SW 1271 (cell line): ENCODE results near the gene TRIP13.
"Not testable (repeated sequence)": the region's sequence is repeated elsewhere in the genome, so short reads cannot be mapped to it uniquely, and the experiment has no call there.

Experiments used
- DNase-seq, 2 experiments: peaks; one replicate each; lab custom pipeline; 2025; lab: John Stamatoyannopoulos, UW

The TRIP13 gene

GRCh38 chr5:891837-892393, 769 bp upstream of the TRIP13 start:
- no peak for DNase-seq

DNA sequence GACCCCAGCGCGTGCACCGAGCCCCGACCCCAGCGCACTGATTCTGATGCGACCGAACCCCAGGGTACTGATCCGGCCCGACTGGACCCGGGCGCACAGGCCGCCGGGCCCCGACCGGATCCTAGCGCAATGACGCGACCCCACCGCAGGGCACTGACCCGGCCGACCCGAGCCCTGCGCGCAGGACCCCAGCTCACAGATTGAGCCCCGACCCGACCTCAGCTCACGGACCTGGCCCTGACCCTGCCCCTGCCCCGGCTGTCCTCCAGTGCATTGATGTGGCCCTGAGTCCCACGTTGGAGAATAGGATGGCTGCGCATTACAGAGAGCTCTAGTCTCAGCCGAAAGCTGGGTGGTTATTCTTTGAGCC, 438 bp downstream of the TRIP13 start:
- no peak for DNase-seq

- DNase-seq, result no peak
Observed at GRCh38 chr5:893711-894110, 1.0 kb downstream of the TRIP13 start.

- no peak for DNase-seq
Observed at GRCh38 chr5:900781-901180, 8.1 kb downstream of the TRIP13 start.

- no peak for DNase-seq
Observed at GRCh38 chr5:902129-902916, 9.6 kb downstream of the TRIP13 start.

DNA sequence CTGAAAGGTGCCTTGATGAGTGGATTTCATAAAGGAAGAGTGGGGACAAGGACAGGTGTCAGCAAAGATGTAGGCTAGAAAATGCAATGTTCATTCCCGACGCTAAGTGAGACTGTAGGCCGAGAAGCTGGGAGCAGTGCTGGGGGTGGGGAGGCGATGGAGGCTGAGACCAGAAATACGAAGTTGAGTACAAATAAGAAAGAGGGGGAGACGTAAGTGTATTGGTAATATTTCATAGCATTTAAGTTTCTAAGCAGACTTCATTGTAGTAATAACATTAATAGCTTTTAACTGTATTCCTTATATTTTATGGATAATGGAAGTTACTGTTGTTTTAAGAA, 11.0 kb downstream of the TRIP13 start:
- DNase-seq, result no peak

DNA sequence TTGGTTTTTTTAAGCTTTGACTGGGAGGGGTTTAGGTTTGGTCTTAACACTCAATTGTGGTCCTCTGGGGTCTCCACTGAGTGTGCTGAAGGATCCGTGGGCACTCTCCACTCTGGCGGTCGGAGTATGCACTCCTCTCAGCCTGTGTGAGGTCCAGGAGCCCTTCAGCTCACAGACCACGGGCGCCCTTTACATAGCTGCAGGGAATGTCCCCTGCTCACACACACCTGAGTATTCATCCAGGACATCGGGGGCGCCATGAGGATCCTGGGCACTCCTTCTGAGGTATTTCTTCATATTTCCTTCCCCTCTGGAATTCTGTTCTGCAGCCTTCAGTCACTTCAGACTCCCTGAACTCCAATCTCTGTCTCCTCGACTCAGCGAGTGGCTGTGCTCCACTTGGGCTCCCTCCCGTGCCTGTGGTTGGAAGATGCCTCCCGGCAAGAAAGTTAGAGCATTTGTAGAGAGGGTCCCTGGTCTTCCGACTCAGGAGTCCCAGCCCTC, 12.5 kb downstream of the TRIP13 start:
- DNase-seq, result no peak

DNA sequence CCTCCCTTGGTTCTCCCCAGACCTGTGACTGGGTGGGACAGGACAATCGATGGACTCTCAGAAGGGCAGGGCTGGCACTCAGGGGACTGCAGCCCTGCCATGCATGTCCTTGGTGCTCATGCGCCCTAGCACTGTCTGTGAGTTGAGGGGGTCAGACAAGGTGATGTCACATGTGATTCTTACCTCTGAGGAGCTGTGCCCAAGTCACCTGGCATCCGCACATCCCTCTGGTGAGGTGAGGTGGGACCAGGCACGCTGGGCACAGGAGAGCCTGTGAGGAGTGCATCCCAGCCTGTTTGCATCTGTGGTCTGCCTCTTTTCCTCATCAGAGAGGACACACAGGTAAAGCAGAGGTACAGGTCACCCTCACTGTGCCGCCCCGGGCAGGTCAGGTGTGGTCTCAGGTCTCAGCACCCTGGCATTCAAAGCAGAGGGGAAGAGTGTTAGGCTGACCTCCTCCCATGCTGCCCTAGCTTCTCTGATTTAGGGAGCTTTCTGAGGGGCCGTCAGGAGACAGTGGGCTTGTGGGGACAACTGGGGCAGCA, 14.8 kb downstream of the TRIP13 start:
- DNase-seq, result no peak

DNA sequence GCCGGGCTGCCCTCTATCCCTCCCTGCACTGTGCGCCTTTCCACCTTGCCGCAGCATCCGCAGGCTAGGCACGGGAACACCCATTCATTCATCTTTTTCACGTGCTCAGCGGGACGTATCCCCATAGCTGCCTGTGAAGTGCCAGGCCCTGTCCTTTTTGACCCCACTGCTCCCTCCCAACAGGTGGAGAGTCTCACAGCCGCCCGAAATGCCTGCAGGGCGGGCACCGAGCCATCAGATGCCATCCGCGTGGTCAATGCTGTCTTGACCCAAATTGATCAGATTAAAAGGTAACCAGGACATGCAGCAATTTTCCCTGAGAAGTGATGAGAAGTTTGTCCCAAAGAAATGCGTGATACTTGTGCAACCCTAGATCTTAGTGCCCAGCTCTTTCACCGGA, 15.5 kb downstream of the TRIP13 start:
- DNase-seq, result no peak

DNA sequence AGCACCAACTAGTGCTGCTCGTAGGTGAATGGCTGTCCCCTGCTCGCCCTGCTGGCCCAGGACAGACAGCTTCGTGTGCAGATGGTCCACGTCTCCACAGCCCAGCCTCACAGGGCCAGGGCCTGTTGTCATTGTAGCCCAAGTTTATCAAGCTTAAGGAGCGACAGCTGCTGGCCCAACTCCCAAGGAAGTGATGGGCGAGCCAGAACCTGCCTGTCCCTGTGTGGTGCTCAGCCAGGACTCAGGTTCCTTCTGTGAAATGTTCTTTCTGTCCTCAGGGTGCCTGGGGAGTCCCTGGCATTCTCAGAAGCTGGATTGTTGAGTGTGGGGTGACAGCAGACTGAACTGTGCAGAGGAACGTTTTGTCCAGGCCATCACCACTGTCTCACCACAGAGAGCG, 16.4 kb downstream of the TRIP13 start:
- DNase-seq, result no peak

GRCh38 chr5:909994-910768, 17.5 kb downstream of the TRIP13 start:
- DNase-seq, result no peak

DNA sequence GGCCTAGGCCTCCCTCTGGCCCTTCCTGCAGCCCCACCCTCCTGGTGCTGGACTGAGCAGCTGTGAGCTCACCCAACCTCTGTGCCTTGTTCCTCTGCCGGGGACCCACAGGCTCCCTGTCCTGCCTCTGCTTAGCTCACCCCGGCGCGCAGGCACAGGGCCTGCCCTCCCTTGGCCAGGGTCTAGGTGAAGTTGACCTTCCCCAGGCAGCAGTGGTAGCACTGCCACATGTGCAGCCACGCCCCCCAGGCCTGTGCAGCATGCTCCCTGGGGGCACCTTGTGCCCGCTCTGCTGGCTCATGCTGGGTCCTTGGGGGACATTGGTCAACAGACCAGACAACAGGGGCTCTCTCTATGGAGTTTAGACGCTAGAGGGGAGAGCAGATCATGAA, 18.1 kb downstream of the TRIP13 start:
- DNase-seq, result no peak

GRCh38 chr5:911601-912000, 18.9 kb downstream of the TRIP13 start:
- DNase-seq, result no peak

DNA sequence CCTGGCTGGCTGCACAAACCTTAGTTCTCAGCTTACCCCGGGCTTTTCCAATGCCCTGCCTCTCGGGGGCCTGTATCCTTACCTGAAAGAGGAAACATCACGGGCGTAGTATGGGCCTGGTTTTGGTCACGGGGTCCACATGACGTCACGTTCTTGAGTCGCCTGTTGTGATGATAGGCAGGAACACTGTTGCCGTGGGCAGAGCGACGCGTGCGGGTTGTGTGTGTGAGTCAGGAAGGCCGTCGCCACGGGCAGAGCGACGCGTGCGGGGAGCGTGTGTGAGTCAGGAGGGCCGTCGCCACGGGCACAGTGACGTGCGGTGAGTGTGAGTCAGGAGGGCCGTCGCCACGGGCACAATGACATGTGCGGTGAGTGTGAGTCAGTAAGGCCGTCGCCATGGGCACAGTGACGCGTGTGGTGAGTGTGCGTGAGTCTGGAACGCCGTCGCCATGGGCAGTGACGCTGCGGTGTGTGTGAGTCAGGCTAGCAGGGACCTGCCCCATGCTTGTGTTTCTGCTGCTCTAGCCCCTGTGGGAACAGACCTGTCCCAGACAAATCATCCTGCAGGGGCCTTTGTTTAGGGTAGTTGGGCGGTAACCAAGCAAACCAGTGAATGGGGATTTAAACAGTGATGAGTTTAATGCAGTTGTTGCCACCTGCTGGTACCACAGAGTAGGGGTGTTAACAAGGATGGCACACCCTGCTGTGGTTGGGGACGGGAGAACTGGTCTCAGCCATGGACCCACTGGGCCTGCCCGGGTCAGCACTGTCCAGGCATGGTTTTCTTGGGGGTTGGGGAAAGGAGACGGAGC, 19.8 kb downstream of the TRIP13 start:
- peak; percentile 43 to 70 for DNase-seq

GRCh38 chr5:914174-914573, 21.5 kb downstream of the TRIP13 start:
- no peak for DNase-seq

DNA sequence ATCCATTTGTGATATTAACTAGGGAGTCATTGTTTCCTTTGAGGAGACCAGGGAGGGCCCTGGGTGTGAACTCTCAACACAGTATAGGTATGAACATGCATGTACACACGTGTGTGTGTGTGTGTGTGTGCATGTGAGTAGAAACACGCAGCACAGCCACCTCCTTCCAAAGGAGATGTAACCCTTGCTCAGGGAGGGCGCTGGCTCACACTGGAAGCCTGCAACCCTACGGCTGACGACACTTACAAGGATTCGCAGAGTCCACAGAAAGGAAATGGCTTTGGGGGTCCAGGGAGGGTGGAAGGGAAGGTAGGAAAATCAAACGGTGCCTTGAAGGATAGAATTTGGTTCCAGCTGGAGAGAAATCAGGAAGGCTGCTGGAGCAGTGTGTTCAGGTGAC, 21.9 kb downstream of the TRIP13 start:
- DNase-seq, result no peak

- DNase-seq, result not testable (repeated sequence)
Observed at GRCh38 chr5:915346-915745, 22.7 kb downstream of the TRIP13 start.

GRCh38 chr5:915946-916345, 23.3 kb downstream of the TRIP13 start:
- no peak for DNase-seq

GRCh38 chr5:916441-917293, 24.0 kb downstream of the TRIP13 start:
- DNase-seq, result no peak

- DNase-seq, result not testable (repeated sequence)
Observed at GRCh38 chr5:918717-919116, 26.0 kb downstream of the TRIP13 start.
